Neural progenitor cell (in vitro differentiated cells): Measurements from ENCODE around the gene SGO2. TPM values are rescaled to one million over a fixed set of nuclear protein-coding genes. Genes with fewer than 3 reads are reported as not detected.

Experiments
- DNase-seq: peaks from one replicate; pipeline ENCODE4 v3.0.0-alpha.2; 2016; ENCODE audit warnings: low spot score
- H2AFZ ChIP-seq: fragments of 200-600 bp; sonication (generic); replicated peaks from 2 replicates; pipeline ENCODE4 v1.6.1; 2016; ENCODE audit warnings: antibody characterized with exemption
- H3F3A ChIP-seq: fragments of 200-600 bp; sonication (generic); 2 replicates; pipeline ENCODE4 v1.6.1; 2016; ENCODE audit warnings: antibody characterized with exemption, low read depth
- H3K27ac ChIP-seq: fragments of 200-600 bp; sonication (generic); 2 replicates; pipeline ENCODE4 v1.5.1; 2016; ENCODE audit warnings: mild to moderate bottlenecking
- H3K27me3 ChIP-seq: fragments of 200-600 bp; sonication (generic); 2 replicates; pipeline ENCODE4 v1.6.1; 2016; ENCODE audit warnings: mild to moderate bottlenecking, moderate library complexity
- H3K36me3 ChIP-seq: fragments of 200-600 bp; sonication (generic); 2 replicates; pipeline ENCODE4 v1.5.1; 2016
- H3K4me1 ChIP-seq: fragments of 200-600 bp; sonication (generic); 2 replicates; pipeline ENCODE4 v1.6.1; 2016; ENCODE audit warnings: mixed run types
- H3K4me2 ChIP-seq: fragments of 200-600 bp; sonication (generic); 2 replicates; pipeline ENCODE4 v1.6.1; 2016
- H3K4me3 ChIP-seq: fragments of 200-600 bp; sonication (generic); 2 replicates; pipeline ENCODE4 v1.5.1; 2016
- H3K79me2 ChIP-seq: fragments of 200-600 bp; sonication (generic); 2 replicates; pipeline ENCODE4 v1.6.1; 2016; ENCODE audit warnings: low read depth
- H3K9ac ChIP-seq: fragments of 200-600 bp; sonication (generic); 2 replicates; pipeline ENCODE4 v1.6.1; 2016
- H3K9me3 ChIP-seq: fragments of 200-600 bp; sonication (generic); 2 replicates; pipeline ENCODE4 v1.5.1; 2016; ENCODE audit warnings: low read depth
- H4K20me1 ChIP-seq: fragments of 200-600 bp; sonication (generic); 2 replicates; pipeline ENCODE4 v1.6.1; 2016; ENCODE audit warnings: low read depth
- H3K27ac Mint-ChIP-seq: 3 replicates; pipeline ENCODE4 v1.8.0; 2021; ENCODE audit warnings: mixed read lengths
- H3K27me3 Mint-ChIP-seq: 2 replicates; pipeline ENCODE4 v1.8.0; 2022; ENCODE audit warnings: low read depth, mild to moderate bottlenecking, inconsistent platforms, moderate library complexity, mixed read lengths; ENCODE audit not compliant: insufficient read depth
- H3K36me3 Mint-ChIP-seq: 3 replicates; pipeline ENCODE4 v1.8.0; 2021; ENCODE audit warnings: mixed read lengths
- H3K4me1 Mint-ChIP-seq: 3 replicates; pipeline ENCODE4 v1.8.0; 2021; ENCODE audit warnings: mixed read lengths
- H3K4me3 Mint-ChIP-seq: 3 replicates; pipeline ENCODE4 v1.8.0; 2021; ENCODE audit warnings: mild to moderate bottlenecking, moderate library complexity, mixed read lengths
- H3K9me3 Mint-ChIP-seq: 3 replicates; pipeline ENCODE4 v1.8.0; 2020; ENCODE audit warnings: mixed read lengths
- CTCF ChIP-seq: fragments of 200-600 bp; sonication (generic); IDR thresholded peaks from 2 replicates; pipeline ENCODE4 v1.5.1; 2017; ENCODE audit warnings: antibody characterized with exemption, mild to moderate bottlenecking
- EZH2 ChIP-seq: fragments of 200-600 bp; sonication (generic); IDR thresholded peaks from 2 replicates; pipeline ENCODE4 v1.6.1; 2017; ENCODE audit warnings: antibody characterized with exemption, mild to moderate bottlenecking, moderate library complexity
- EZH2phosphoT487 ChIP-seq: fragments of 200-600 bp; sonication (generic); IDR thresholded peaks from 2 replicates; pipeline ENCODE4 v1.6.1; 2017; ENCODE audit warnings: antibody characterized with exemption
- total RNA-seq: library from RNA; depleted of rRNA; stranded (reverse); fragments of >200 nt; gene quantifications from 2 replicates; pipeline ENCODE4 v1.2.3, GENCODE V29; 2015; ENCODE audit warnings: low replicate concordance

The SGO2 gene
- total RNA-seq, 1 donor from 2014 or later = 83.8 TPM

DNA sequence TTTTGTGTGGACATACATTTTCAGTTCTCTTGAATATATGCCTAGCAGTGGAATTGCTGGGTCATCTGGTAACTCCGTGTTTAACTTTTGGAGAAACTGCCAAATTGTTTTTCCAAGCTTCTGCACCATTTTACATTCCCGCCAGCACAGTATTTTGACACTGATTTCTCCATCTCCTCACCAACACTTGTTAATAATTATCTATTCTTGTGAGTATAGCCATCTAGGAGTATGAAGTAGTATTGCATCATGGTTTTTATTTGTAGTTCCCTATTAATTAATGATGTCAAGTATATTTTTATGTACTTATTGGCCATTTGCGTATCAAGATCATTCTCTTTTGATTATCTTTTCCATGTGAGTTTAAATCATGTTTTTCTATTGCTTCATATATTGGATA lies 41.9 kb downstream of the SGO2 start:
- Histone ChIP-seq H3K4me2 (no peak overlapping the region), H3K9ac (no peak overlapping the region), H3K79me2 (no peaks in the 10 kb centered on the region), H3F3A (no peaks in the 10 kb centered on the region), H3K4me1 (no peaks in the 10 kb centered on the region), H3K27ac (no peak overlapping the region), H4K20me1 (no peaks in the 10 kb centered on the region), H3K36me3 (peaks cover 13% of the 10 kb centered on the region), H3K27me3 (no peaks in the 10 kb centered on the region), H2AFZ (no peak overlapping the region), H3K4me3 (no peak overlapping the region), H3K9me3 (no peaks in the 10 kb centered on the region)
- Mint-ChIP-seq H3K4me3 (no peak overlapping the region), H3K9me3 (peaks cover 20% of the 10 kb centered on the region), H3K27ac (no peak overlapping the region), H3K36me3 (peaks cover 26% of the 10 kb centered on the region), H3K4me1 (no peaks in the 10 kb centered on the region), H3K27me3 (no peaks in the 10 kb centered on the region)
- DNase-seq = no peak
- TF ChIP-seq EZH2 = no peak
- TF ChIP-seq CTCF = no peak
- TF ChIP-seq EZH2phosphoT487 = no peak

GRCh38 chr2:200575957-200576356 lies 50.0 kb downstream of the SGO2 start:
- H3K79me2 ChIP-seq = no peaks in the 10 kb centered on the region
- no peak overlapping the region for H3K4me3 Mint-ChIP-seq
- H3K27me3 ChIP-seq = no peaks in the 10 kb centered on the region
- H3K27ac ChIP-seq = no peak overlapping the region
- H3K27ac Mint-ChIP-seq = no peak overlapping the region
- no peak overlapping the region for H3K4me3 ChIP-seq
- no peaks in the 10 kb centered on the region for H3K27me3 Mint-ChIP-seq
- H3K4me2 ChIP-seq = no peak overlapping the region
- H3K4me1 ChIP-seq = no peaks in the 10 kb centered on the region
- no peaks in the 10 kb centered on the region for H3F3A ChIP-seq
- no peaks in the 10 kb centered on the region for H3K9me3 Mint-ChIP-seq
- H2AFZ ChIP-seq = no peak overlapping the region
- no peaks in the 10 kb centered on the region for H3K4me1 Mint-ChIP-seq
- peaks cover 13% of the 10 kb centered on the region for H3K36me3 ChIP-seq
- TF ChIP-seq CTCF (peak; percentile 49), EZH2phosphoT487 (no peak)
- H4K20me1 ChIP-seq = no peaks in the 10 kb centered on the region
- no peak for DNase-seq
- peaks cover 27% of the 10 kb centered on the region for H3K36me3 Mint-ChIP-seq
- H3K9ac ChIP-seq = no peak overlapping the region
- no peaks in the 10 kb centered on the region for H3K9me3 ChIP-seq

DNA sequence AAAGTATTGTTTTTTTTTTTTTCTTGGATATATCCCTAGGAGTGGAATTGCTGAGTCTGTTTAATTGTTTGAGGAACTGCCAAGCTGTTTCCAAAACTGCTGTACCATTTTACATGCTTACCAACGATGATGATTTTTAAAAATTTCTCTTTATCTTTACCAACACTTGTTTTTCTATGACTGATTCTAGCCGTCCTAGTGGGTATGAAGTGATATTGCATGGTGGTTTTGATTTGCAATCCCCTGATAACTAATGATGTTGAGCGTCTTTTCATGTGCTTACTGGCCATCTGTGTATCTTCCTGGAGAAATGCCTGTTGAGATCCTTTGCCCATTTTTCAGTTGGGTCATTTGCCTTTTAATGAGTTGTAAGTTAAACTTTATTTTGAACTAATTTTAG lies 51.0 kb downstream of the SGO2 start:
- peaks cover 23% of the 10 kb centered on the region for H3K36me3 Mint-ChIP-seq
- no peak overlapping the region for H3K4me3 Mint-ChIP-seq
- H3K4me2 ChIP-seq = no peak overlapping the region
- no peaks in the 10 kb centered on the region for H4K20me1 ChIP-seq
- peaks cover 3% of the 10 kb centered on the region for H3K36me3 ChIP-seq
- no peaks in the 10 kb centered on the region for H3K9me3 ChIP-seq
- H3K27ac ChIP-seq = no peak overlapping the region
- H3K9ac ChIP-seq = no peak overlapping the region
- no peak overlapping the region for H3K27ac Mint-ChIP-seq
- no peaks in the 10 kb centered on the region for H3K4me1 ChIP-seq
- no peaks in the 10 kb centered on the region for H3F3A ChIP-seq
- no peaks in the 10 kb centered on the region for H3K27me3 ChIP-seq
- TF ChIP-seq EZH2 (no peak), CTCF (no peak), EZH2phosphoT487 (no peak)
- no peaks in the 10 kb centered on the region for H3K9me3 Mint-ChIP-seq
- no peak for DNase-seq
- no peak overlapping the region for H2AFZ ChIP-seq
- no peak overlapping the region for H3K4me3 ChIP-seq
- H3K4me1 Mint-ChIP-seq = no peaks in the 10 kb centered on the region
- no peaks in the 10 kb centered on the region for H3K79me2 ChIP-seq
- no peaks in the 10 kb centered on the region for H3K27me3 Mint-ChIP-seq

DNA sequence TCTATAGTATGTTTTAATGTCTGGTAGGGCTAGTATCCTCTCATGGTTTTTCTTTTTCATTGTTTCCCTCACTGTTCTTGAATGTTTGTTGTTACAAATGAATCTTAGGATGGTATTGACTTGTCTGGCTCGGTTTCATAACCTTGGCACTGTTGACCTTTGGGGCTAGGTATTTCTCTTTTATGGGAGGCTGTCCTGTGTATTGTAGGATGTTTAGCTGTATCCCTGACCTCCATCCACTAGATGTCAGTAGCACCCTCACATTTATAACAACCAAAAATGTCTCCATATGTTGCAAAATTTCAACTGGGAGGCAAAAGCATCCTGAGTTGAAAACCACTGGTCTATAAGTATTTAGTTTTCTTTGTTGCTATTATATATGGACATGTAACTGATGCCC lies 52.8 kb downstream of the SGO2 start:
- H3K4me2 ChIP-seq = no peak overlapping the region
- H3K27me3 ChIP-seq = no peaks in the 10 kb centered on the region
- no peaks in the 10 kb centered on the region for H3F3A ChIP-seq
- no peaks in the 10 kb centered on the region for H3K36me3 ChIP-seq
- no peak overlapping the region for H2AFZ ChIP-seq
- DNase-seq = no peak
- no peak overlapping the region for H3K4me3 ChIP-seq
- H3K27me3 Mint-ChIP-seq = no peaks in the 10 kb centered on the region
- no peak for TF ChIP-seq EZH2phosphoT487
- peak; percentile 43 for TF ChIP-seq CTCF
- no peak overlapping the region for H3K27ac ChIP-seq
- no peaks in the 10 kb centered on the region for H3K4me1 Mint-ChIP-seq
- H3K79me2 ChIP-seq = no peaks in the 10 kb centered on the region
- H3K9me3 Mint-ChIP-seq = no peaks in the 10 kb centered on the region
- no peaks in the 10 kb centered on the region for H3K4me1 ChIP-seq
- no peak overlapping the region for H3K27ac Mint-ChIP-seq
- H4K20me1 ChIP-seq = no peaks in the 10 kb centered on the region
- peaks cover 20% of the 10 kb centered on the region for H3K36me3 Mint-ChIP-seq
- no peaks in the 10 kb centered on the region for H3K9me3 ChIP-seq
- H3K9ac ChIP-seq = no peak overlapping the region
- H3K4me3 Mint-ChIP-seq = no peak overlapping the region
